T-helper 22 cell (primary cell): ENCODE results near the gene TOMT.
"Not testable (repeated sequence)": the region's sequence is repeated elsewhere in the genome, so short reads cannot be mapped to it uniquely, and the experiment has no call there.

Experiments
- DNase-seq: peaks from one replicate; pipeline ENCODE4 v3.0.0-alpha.2; 2020; ENCODE audit warnings: low read depth

TOMT gene

DNA sequence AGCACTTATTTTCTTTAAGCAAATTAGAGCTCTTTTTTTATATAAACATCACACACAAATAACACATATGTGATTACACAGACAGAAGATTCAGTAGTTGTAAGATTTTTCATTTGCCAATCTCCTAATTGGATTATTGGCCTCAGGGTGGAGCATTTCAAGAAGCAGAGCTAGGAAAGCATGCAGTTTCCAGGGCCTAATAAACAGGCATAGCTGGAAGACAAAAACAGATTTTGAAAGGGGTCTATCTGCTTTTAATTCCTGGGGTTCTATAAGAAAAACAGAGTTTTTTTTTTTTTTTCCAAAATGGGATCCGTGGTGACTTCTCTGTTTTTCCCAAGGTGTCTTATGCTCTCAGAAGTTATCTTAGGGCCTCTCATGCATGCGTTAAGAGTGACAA is 22.2 kb downstream of the TOMT start:
- DNase-seq = no peak

DNA sequence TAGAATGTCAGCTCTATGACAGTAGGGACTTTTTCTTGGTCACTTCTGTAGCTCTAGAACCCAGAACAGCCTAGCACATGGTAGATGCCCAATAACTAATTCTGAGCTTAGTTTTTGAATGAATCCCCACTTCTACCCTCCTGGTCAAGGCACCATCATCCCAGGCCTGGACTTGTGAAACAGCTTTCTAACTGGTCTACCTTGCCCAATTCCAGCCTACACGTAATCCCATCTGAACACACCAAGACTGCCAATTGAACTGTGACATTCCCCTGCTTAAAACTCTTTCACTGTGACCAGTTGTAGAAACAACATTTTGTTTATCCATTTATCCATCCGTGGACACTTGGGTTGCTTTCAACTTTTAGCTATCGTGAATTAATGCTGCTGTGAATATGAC is 23.7 kb downstream of the TOMT start:
- no peak for DNase-seq

DNA sequence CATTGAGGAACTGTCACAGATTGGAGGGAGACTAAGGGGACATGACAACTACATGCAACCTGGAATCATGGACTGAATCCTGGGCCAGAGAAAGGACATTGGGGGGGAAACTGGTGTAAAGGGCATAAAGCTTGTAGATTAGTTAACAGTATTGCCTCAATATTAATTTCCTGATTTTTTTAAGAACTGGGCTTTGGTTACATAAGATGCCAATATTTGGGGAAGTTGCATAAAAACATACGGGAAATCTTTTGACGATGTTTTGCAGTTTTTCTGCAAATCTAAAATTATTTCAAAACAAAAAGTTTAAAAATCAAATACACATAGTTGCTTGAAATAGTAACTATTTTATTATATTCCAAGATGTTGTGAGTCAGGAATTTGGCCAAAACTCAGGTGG is 26.9 kb downstream of the TOMT start:
- DNase-seq = no peak

DNA sequence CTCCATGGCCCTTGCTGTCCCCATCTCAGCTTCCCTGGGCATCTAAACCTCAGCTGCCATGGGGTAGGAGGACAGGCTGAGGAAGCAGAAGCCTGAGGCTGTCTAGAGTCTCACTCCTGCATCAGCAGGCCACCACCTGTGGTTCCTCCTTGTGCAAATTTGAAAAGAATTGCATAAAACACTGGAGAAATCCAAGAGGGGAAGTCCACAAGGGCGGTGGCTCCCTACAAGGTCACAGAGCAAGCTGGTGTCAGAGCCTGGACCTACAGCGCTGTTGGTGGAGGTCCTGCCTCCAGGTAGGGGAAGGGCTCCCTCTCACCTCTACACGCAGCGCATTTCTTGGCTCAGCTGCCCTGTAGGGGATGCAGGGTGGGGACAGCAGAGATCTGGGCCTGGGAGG is 29.7 kb downstream of the TOMT start, which contains the start of gene FOLR3:
Gene FOLR3 (plus strand): TSS at position 253 of the 400 bp plus-strand sequence. CDS start 228 bp downstream, outside the sequence.
- not testable (repeated sequence) for DNase-seq

DNA sequence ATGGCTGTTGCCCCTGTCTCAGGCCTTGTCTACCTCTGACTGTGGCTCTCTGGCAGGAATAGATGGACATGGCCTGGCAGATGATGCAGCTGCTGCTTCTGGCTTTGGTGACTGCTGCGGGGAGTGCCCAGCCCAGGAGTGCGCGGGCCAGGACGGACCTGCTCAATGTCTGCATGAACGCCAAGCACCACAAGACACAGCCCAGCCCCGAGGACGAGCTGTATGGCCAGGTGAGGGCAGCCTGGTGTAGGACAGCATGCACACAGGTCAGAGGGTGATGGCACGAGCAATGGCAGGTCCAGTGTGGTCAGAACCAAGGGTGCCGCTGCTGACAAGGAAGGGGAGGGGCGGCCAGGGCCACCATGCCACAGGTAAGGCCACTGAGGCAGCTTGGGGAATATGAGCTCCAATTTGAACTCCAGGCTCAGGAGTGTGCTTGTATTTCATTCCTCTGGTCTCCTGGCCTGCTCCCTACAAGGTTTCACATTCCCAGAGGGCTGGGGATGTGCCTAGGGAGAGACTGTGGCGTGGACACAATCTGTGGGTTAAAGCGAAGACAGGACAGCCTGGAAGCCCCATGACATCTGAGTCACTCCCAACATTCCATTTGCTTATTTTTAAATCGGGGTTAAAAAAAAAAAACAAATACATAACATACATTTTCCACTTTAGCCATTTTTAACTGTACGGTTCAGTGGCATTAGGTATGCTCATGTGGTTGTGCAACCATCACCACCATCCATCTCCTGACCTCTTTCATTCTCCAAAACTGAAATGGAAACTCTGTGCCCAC is 30.4 kb downstream of the TOMT start:
- no peak for DNase-seq

DNA sequence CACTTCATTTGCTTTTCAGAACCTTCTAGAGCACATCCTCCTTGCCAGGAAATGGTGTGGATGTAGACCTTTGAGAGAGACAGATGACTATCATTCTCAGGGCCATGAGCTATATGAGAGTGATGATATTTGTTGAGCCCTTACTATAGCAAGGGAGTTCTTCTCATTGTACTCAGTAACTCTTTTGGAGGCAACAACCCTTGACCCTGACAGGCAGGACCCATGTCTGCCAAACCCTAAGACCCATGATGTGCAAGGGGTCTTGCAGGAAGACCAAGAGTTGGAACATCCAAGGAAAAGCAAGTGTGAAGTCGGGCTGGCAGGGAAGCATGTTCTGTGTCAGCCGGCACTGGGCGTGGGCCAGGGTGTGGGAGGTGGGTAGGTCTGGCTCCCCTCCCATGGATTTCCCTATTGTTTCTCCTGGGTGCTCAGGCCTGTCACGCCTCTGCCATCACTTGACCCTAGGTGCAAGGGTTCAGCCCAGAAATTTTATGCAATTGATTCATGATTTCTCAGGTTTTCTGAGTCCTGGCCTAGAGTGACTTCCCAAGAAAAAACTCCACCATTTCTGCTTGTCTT is 31.0 kb downstream of the TOMT start:
- no peak for DNase-seq

DNA sequence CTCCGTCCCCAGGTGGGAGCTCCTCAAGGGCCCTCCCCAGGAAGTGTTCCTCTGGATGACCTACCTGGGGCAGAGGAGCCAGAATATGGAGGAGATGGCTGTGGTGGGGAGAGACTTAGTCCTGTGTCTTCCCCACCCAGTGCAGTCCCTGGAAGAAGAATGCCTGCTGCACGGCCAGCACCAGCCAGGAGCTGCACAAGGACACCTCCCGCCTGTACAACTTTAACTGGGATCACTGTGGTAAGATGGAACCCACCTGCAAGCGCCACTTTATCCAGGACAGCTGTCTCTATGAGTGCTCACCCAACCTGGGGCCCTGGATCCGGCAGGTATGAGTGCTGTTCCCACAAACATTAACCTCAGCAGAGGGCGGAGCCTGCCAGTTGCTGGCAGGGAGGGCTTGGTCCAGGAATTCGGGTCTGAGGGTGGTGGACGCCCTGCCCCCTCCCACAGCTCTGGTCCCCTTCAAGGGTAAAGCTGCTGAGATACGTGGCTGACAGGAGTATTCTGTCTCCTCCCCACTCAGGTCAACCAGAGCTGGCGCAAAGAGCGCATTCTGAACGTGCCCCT is 33.2 kb downstream of the TOMT start:
- DNase-seq = no peak

DNA sequence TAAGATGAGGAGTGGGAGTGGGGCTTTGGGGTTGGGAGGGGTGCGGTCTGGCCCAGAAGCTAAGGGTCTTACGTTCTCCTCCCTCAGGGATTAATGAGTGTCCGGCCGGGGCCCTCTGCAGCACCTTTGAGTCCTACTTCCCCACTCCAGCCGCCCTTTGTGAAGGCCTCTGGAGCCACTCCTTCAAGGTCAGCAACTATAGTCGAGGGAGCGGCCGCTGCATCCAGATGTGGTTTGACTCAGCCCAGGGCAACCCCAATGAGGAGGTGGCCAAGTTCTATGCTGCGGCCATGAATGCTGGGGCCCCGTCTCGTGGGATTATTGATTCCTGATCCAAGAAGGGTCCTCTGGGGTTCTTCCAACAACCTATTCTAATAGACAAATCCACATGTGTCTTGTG is 33.8 kb downstream of the TOMT start:
- no peak for DNase-seq

DNA sequence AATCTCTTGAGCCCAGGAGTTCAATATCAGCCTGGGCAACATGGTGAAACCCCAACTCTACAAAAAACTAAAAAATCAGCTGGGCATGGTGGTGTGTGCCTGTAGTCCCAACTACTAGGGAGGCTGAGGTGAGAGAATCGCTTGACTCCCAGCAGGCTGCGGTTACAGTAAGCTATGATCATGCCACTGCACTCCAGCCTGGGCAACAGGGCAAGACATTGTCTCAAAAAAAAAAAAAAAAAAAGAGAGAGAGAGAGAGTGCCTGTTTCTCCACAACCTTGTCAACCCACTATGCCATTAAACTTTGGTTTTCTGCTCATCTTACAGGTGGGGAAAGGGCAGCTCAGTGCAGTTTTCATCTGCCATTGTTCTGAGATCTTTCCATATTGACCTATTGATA is 34.9 kb downstream of the TOMT start:
- no peak for DNase-seq

DNA sequence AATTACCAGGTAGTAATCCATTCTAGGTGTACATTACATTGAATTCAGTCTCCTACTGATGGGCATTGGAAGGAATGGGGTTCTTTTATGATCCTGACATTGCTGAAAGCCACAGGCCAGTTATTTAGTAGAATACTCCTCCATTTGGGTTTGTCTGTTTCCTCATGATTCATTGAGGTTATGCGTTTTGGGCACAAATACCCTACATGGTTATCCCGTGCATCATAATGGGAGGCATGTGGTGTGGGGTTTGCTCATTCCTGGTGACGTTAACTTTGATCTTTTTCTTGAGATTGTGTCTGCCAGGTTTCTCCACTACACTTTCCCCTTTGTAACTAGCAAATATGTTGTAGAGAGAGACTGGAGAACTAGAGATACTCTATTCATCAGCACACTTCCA is 35.3 kb downstream of the TOMT start:
- DNase-seq = no peak

DNA sequence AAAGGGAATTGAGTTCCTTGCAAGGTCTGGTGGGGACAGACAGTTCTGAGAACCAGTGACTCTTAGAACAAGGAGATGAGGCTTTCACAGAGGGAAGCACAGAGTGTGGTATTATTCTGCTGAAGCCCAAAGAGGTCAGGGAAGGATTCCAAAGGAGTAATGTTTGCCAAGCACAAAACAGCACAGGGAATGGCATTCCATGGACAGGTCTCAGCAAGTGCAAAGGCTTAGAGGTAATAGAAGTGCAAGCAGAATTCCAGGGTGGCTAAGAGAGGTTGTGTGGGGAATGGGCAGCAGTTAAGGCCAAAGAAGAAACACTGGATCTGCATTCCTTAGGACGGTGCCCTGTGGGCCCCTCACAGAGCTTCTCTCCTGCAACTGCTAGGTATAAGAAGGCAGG is 36.4 kb downstream of the TOMT start:
- not testable (repeated sequence) for DNase-seq

DNA sequence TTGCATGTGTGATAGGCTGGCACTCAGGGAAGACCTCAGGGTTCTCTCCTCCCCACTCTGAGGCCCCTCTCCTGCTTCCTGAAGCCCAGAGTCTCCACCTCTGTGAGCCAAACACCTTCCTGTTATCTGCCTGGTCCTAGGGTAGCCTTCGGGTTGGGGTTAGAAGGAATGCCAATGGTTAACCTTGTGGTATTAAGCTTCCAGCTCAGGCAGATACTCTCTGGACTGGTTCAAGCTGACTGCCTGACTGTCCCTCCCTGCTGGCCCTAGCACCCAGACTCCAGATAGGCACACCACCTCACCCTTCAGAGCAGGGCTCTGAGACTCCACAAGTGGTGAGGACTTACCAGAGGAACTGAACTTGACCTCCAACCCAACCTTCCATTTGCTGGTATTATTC is 36.8 kb downstream of the TOMT start:
- DNase-seq = not testable (repeated sequence)

DNA sequence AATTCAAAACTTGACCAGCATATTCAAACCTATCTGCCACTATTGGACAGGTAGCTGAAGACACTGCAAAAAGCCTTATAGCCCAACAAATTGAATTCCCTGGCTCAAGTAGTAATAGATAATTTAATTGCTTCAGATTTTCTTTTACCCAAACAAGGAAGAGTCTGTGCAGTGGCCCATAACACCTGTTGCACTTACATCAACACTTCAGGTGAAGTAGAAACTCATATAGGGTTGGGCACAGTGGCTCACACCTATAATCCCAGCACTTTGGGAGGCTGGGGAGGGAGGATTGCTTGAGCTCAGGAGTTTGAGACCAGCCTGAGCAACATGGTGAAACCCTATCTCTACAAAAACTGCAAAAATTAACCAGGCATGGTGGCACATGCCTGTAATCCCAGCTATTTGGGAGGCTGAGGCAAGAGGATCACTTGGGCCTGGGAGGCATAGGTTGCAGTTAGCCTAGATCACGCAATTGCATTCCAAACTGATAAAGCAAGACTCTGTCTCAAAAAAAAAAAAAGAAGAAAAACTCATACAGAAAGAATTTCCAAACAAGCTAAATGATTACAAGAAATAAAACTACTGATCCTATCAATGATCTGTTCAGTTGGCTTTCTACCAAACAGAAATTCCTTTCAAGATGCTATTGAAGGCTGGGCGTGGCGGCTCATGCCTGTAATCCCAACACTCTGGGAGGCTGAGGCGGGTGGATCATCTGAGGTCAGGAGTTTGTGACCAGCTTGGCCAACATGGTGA is 39.3 kb downstream of the TOMT start:
- no peak for DNase-seq

DNA sequence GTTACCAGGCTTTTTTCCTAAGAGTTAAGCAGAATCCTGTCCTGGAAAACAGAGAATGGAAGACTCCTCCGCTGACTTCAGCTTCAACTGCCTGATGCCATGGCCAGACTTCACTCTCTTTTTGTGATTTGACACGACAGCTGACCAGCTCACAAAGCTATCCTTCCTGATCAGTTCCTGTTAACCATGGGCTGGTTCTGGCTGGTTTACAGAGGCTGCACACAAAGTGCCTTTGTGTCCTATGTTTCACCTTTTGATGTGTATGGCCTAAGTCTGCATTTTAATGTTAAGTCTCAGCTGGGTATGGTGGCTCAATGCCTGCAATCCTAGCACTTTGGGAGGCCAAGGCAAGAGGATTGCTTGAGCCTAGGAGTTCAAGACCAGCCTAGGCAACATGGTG is 40.9 kb downstream of the TOMT start:
- no peak for DNase-seq

DNA sequence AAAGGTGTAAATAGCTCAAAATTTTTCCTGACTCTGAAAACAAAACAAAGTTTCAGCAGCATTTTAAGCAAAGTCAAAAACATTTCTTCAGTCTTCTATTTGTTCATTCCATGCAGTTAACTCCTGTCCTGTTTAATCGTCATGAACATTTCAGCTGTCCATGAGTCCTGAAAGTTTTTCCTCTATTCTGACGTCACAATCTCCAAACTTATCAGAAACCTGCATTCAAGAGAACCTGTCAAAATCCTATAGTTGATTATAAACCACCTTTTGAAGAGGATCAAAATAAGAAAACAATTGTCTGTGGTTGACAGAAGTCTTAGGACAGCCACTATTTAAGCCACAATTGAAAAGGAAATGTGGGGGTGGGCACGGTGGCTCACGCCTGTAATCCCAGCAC is 45.2 kb downstream of the TOMT start:
- no peak for DNase-seq

DNA sequence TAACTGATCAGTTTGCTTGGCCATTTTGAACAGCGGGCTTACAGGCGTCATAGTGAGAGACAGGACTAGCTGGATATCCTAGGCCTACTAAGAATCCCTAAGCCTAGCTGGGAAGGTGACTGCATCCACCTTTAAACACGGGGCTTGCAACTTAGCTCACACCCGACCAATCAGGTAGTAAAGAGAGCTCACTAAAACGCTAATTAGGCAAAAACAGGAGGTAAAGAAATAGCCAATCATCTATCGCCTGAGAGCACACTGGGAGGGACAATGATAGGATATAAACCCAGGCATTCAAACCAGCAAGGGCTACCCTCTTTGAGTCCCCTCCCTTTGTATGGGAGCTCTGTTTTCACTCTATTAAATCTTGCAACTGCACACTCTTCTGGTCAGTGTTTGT is 48.1 kb downstream of the TOMT start:
- DNase-seq = not testable (repeated sequence)

DNA sequence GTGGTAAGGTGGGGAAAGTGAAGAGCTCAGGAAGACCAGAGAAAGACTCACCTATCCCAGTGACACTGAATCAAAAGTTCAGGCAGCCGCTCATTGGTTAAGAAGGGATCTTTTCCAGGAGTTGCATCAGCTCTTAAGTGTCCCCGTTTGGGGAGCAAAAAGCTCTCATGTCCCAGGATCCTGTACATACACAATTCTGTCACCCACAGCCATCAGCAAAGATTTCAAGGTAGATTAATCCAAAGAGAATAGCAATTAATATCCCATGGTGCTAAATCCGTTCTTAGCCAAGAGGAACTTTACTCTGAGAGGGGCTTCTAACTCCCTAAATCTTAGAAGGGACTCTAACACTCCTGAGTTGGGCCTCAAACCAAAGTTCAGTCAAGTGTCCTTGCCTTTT is 49.1 kb downstream of the TOMT start:
- no peak for DNase-seq

DNA sequence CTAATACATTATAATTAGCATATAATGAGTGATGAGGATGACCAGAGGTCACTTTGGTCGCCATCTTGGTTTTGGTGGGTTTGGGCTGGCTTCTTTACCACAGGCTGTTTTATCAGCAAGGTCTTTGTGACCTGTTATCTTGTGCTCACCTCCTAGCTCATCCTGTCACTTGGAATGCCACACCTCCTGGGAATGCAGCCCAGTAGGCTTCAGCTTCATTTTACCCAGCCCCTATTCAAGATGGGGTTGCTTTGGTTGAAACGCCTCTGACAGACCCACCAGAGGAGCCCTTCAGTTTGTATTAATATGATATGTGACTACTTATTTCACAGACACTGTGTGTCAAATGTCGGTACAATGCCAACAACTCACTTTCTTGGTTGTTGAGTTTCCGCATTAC is 50.0 kb downstream of the TOMT start:
- DNase-seq = no peak

DNA sequence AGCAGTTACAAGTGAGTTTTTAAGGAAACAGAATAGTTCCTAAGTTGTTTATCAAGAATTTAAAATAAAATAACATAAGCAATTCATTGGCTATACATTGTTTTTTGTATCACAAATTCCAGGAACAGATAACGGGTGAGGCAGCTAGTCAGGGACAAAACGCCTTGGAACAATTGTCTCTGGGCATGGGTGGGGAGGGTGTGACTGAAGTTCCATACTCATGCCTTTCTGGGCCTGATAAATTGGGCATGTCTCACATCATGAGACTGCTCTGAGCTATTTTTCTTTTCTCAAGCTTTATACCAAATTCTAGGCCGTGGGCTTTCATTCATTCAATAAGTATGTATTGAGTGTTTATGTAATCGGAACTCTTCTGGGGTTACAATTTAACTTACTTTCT is 51.4 kb downstream of the TOMT start:
- DNase-seq = no peak
